GM04504 (cell line): ENCODE measurements around the gene PIANP.
"Not testable (repeated sequence)": the region's sequence is repeated elsewhere in the genome, so short reads cannot be mapped to it uniquely, and the experiment has no call there.

Experiments used
- DNase-seq: peaks from one replicate; pipeline ENCODE4 v3.0.0-alpha.2; 2012; ENCODE audit warnings: low read depth

Gene PIANP

GRCh38 chr12:6708351-6708750 is 7.7 kb upstream of the PIANP start:
- not testable (repeated sequence) for DNase-seq

- DNase-seq: no peak
Observed at GRCh38 chr12:6703631-6704030, 3.0 kb upstream of the PIANP start.

DNA sequence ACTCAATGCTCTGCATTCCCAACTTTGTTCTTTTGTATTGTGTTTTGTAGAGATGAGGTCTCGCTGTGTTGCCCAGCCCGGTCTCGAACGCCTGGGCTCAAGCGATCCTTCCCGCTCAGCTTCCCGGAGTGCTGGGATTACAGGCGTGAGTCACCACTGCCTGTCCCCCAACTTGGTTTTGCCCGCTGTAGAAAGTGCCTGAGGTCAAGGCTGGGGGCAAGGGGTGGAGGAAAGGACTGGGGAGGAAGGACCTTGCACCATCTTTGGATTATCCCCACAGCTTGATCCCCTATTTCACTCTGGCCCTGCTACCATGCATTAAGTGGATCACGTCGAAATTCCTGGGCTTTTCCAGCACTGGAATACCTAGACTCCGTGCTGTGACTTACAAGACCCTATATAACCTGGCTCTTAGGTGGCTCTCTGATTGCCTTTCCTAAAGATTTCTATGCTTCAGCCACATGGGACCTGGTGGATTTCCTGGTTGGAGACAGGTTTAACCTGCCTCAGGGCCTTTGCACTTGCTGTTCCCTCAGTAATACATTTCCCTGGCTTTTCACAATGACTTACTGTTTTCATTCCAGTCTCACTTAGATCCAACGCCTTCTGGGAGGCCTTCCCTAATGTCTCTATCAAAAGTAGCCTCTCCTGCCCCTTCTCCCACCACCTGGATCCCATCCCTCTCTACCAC is 608 bp upstream of the PIANP start:
- no peak for DNase-seq

- no peak for DNase-seq
Observed at GRCh38 chr12:6699989-6700645, 498 bp downstream of the PIANP start.

GRCh38 chr12:6699259-6699988 is 1.2 kb downstream of the PIANP start:
- no peak for DNase-seq

DNA sequence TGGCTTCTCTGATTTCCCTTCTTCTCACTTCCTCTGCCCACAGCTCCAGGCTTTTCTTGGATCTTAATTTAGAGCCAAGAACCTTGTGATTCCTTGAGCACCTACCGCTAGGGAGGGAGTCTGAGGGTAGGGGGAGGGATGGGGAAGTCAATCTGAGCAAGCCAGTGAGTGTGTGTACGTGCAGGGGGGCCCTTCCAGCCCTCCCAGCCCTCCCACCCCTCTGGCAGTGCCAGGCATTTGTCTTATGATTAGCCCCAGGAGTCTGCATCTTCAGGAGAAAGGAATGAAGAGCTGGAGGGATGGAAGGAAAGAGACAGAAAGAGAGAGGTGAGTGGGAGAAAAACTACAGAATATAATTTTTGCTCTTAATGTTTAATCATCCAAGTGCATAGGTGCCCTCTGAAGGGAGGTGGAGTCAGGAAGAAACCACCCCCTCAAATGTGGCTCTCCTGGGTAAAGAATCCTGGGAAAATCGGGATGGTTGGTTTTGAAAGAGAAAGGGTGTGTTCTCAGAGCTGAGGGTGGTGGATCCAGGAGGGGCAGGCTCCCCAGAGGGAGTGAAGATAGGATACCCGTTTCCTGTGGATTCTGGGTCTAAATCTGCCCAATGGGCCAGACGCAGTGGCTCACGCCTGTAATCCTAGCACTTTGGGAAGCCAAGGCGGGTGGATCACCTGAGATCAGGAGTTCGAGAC is 2.1 kb downstream of the PIANP start:
- DNase-seq: no peak

DNA sequence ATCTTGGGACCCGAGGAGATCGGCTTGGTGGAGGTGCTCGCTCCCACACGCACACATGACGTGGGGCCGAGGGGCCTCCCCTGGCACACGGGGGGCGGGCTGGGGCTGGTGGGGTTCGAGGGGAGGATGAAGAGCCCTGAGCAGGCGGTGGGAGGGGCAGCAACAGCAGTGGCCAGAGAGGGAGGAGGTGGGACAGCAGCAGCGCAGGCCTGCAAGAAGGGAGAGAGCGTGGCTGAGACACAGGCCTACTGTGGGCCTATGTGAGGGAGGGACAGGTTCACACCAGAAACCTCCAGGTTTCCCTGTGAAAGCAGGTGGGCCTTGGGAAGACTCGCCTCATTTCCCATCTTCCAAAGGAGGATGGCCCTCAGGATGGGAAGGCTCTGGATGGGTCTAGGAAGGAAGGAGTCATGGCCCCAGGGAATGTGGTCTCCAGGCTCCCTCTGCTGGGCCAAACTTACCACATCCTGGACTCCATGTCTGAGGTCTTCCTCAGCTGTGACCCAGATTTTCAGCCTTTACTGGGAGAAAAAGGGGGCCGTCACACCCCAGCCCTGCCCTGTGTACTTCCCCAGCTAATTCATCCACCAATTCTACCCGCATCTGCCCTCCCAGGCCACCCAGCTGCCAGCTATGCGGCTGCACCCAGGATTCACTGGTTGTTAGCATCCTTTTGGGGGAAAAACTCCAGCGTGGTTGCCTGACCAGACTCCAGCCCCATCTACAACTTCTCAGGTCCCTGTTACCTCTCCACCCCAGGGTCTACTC is 2.8 kb downstream of the PIANP start:
- DNase-seq: peak; percentile 42

- DNase-seq: no peak
Observed at GRCh38 chr12:6696690-6697583, 3.7 kb downstream of the PIANP start.

GRCh38 chr12:6695313-6696045 is 5.1 kb downstream of the PIANP start:
- DNase-seq: no peak

DNA sequence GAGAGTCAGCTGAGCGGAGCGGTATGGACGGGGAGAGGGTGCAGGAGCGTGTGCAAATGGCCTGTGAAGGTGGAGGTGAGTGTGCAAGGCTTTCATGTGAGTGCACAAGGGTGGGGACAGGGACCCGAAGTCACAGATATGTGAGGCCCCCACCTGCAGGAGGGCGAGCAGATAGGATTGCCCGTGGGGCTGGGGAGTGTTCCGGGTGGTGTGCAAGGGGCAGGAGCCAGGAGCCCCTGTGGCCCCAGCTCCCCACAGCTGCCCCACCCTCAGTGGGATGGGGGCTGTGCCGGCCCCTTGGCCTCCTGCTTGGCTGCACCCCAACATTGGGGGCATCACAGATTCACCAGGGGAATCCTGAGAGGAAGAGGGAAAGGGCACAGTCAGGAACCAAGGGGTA is 5.9 kb downstream of the PIANP start:
- no peak for DNase-seq

- no peak for DNase-seq
Observed at GRCh38 chr12:6693832-6694355, 6.7 kb downstream of the PIANP start.

GRCh38 chr12:6692888-6693287 is 7.7 kb downstream of the PIANP start:
- no peak for DNase-seq

GRCh38 chr12:6691473-6691872 is 9.1 kb downstream of the PIANP start:
- DNase-seq: peak; percentile 40

DNA sequence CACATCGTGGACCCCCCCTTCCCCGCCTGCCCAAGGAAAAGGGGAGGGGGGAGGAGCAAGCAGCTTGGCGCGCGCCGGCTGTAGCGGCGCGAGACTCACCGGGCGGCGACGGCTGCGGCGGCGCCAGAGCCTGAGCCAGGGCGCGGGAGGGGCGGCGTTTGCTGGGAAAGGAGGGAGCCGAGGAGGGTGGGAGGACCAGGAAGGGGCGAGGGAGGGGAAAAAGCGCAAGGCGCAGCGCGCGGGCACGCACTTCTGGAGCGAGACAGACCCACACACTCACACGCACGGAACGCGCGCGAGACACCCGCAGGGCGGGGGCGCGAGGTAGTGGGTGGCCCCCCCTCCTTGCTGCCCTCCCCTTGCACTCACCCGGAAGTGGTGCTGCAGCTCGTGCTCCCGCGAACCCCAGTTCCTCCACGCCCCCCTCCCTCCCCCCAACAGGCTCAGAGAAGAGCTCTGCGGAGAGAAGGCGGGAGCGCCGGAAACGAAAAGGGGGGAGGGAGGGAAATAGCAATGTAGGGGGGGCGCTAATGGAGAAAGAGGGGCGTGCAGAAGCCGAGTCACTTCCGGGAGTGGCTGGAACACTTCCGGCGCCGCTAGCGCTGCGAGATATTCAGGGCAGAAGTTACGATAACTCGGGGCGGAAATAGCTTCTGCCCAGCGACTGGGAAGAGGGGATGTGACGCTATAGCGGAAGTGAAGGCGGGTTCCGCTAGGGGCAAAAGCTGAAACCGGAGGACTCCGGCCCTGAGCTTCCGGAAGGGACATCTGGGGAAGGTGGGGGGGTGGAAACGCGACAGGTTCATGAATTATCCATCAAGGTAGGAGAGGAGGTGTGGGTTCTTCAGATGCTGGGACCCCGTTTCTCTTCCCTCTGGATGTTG is 11.4 kb downstream of the PIANP start, which contains the start of gene ZNF384:
Gene ZNF384 (minus strand): TSS at position 377 of the 884 bp plus-strand sequence. CDS start 9,855 bp downstream, outside the sequence.
- DNase-seq: peak; percentile 98

- DNase-seq: no peak
Observed at GRCh38 chr12:6688543-6688998, 12.0 kb downstream of the PIANP start.

- DNase-seq: no peak
Observed at GRCh38 chr12:6685814-6686213, 14.8 kb downstream of the PIANP start.

DNA sequence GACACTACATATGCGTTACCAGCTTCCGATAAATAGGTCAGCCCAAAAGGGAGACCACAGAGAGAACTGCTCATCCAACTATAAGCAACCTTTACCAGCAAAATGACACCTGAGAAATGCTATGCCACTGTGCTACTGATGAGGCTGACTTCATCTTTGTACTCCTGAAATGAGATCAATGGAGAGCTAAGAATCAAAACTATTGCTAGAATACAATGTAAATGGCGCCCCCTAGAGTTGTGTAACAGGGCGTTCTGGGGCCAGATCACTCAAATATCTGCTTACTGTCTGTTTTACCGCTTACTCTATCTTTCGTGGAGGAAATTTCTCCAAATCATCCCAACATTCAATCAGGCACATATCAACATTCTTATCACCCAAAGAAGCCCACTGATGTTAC is 16.0 kb downstream of the PIANP start:
- DNase-seq: no peak

- DNase-seq: no peak
Observed at GRCh38 chr12:6676962-6677361, 23.7 kb downstream of the PIANP start.

DNA sequence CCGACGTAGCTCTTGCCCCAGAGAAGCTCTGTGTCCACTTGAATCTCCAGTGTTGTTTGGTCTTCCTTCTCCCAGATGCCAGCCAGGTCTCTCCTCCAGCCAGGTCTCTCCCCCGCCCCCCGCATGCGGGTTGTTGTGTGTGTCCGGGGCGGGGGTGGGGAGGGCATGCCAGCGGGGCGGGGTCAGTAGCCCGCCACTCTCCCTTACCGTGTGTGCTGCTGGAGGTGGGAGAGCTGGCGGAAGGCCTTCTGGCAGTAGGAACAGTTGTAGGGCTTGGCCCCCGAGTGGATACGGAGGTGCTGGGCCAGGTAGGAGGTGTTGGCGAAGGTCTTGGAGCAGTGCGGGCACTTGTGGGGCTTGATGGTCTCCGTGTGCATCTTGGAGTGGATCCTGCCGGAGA is 28.5 kb downstream of the PIANP start:
- DNase-seq: no peak
